Activated naive CD4-positive, alpha-beta T cell treated with anti-CD3 and anti-CD28 coated beads for 36 hours (primary cell): ENCODE results near the gene KAZN. TPM values are rescaled to one million over a fixed set of nuclear protein-coding genes. Genes with fewer than 3 reads are reported as not detected.

Experiments
- CTCF ChIA-PET: fragments of 350-600 bp; sonication (Branson Sonifier 250); formaldehyde crosslinking; loops from one replicate; lab custom pipeline; 2021; ENCODE audit warnings: antibody characterized with exemption; lab: Charles Lee
- DNase-seq: peaks from one replicate; pipeline ENCODE4 v3.0.0-alpha.2; 2020
- H3K27ac Mint-ChIP-seq: one replicate; pipeline ENCODE4 v1.8.0; 2021; ENCODE audit warnings: mild to moderate bottlenecking, mixed read lengths
- H3K27me3 Mint-ChIP-seq: one replicate; pipeline ENCODE4 v1.8.0; 2021; ENCODE audit warnings: low read depth, mixed read lengths
- H3K36me3 Mint-ChIP-seq: one replicate; pipeline ENCODE4 v1.8.0; 2021; ENCODE audit warnings: low read depth, mixed read lengths
- H3K4me1 Mint-ChIP-seq: one replicate; pipeline ENCODE4 v1.8.0; 2021; ENCODE audit warnings: low read depth, mixed read lengths
- H3K4me3 Mint-ChIP-seq: one replicate; pipeline ENCODE4 v1.8.0; 2021; ENCODE audit warnings: mild to moderate bottlenecking, moderate library complexity, mixed read lengths
- H3K9me3 Mint-ChIP-seq: one replicate; pipeline ENCODE4 v1.8.0; 2021; ENCODE audit warnings: mixed read lengths
- intact Hi-C: fragments of 100-400 bp; cut with micrococcal nuclease; formaldehyde crosslinking; loops from one replicate; pipeline ENCODE4 v1.15.1; 2023
- total RNA-seq, 2 experiments: library from RNA; stranded (reverse); gene quantifications; one replicate each; pipeline ENCODE4 v1.2.3, GENCODE V29; 2021

Gene KAZN
- total RNA-seq, 2 experiments from 2014 or later: 0.55 to 0.59 TPM

- intact Hi-C loops: no loop called here
- peaks cover 1% of the 10 kb centered on the region for H3K27me3 Mint-ChIP-seq
- CTCF ChIA-PET: no interaction called here
- no peak for DNase-seq
- no peak overlapping the region for H3K27ac Mint-ChIP-seq
- H3K4me3 Mint-ChIP-seq: no peak overlapping the region
- H3K9me3 Mint-ChIP-seq: no peaks in the 10 kb centered on the region
- H3K4me1 Mint-ChIP-seq: no peaks in the 10 kb centered on the region
- H3K36me3 Mint-ChIP-seq: no peaks in the 10 kb centered on the region
Measured at GRCh38 chr1:14848625-14849024, 250.1 kb downstream of the KAZN start.

DNA sequence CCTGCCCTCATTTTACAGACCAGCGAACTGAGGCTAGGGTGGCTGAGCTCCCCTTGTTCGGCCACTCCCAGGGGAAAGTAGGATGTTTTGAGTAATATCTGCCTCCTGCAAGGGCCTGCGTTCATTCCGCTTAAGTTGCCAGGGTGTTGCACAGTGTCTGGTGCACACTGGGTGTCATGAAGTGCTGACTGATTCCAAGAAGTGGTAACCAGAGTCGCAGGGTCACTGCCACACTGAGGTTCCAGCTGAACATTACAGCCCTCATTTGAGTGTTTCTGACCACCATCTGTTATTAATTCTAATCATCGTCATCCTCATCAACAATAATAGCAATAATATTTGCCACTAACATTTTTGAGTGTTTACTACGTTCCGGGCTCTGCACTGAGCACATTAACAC, 250.6 kb downstream of the KAZN start:
- intact Hi-C loops: no loop called here
- Mint-ChIP-seq H3K4me3 (no peak overlapping the region), H3K4me1 (no peaks in the 10 kb centered on the region), H3K27ac (no peak overlapping the region), H3K9me3 (no peaks in the 10 kb centered on the region), H3K27me3 (no peaks in the 10 kb centered on the region), H3K36me3 (no peaks in the 10 kb centered on the region)
- CTCF ChIA-PET: interaction anchor here (0.7 kb wide), 1 partner anchor 1021 kb away, joined by 3 read pairs; no protein-coding TSS in a partner anchor
- DNase-seq: no peak

- no peaks in the 10 kb centered on the region for H3K9me3 Mint-ChIP-seq
- H3K4me1 Mint-ChIP-seq: no peaks in the 10 kb centered on the region
- no peak for DNase-seq
- CTCF ChIA-PET: no interaction called here
- intact Hi-C loops: no loop called here
- H3K27ac Mint-ChIP-seq: no peak overlapping the region
- H3K27me3 Mint-ChIP-seq: no peaks in the 10 kb centered on the region
- no peak overlapping the region for H3K4me3 Mint-ChIP-seq
- no peaks in the 10 kb centered on the region for H3K36me3 Mint-ChIP-seq
Measured at GRCh38 chr1:14850563-14850962, 252.1 kb downstream of the KAZN start.

GRCh38 chr1:14851760-14852159, 253.3 kb downstream of the KAZN start:
- no peaks in the 10 kb centered on the region for H3K9me3 Mint-ChIP-seq
- H3K27me3 Mint-ChIP-seq: peaks cover 5% of the 10 kb centered on the region
- H3K27ac Mint-ChIP-seq: no peak overlapping the region
- CTCF ChIA-PET: no interaction called here
- intact Hi-C loops: no loop called here
- DNase-seq: no peak
- H3K4me3 Mint-ChIP-seq: no peak overlapping the region
- H3K4me1 Mint-ChIP-seq: no peaks in the 10 kb centered on the region
- H3K36me3 Mint-ChIP-seq: no peaks in the 10 kb centered on the region

DNA sequence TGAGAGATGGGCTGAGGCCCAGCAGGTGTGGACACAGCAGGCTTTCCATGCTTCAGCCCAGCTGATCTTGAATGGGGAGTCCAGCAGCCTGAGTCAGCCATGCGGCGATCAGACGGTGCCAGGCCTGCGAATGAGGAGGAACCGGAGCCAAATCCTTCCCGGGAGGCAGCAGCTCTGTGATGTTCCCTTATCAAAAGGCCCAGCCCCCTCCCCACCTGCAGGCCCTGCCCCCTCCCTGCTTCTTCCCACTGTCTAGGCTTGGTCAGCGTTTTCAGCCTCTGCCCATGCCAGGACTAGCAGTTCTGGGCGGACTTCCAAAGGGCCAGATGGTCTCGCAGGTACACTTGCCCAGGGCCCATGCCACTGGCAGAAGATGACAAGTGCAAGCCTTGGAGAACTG, 253.8 kb downstream of the KAZN start:
- CTCF ChIA-PET: no interaction called here
- peaks cover 5% of the 10 kb centered on the region for H3K27me3 Mint-ChIP-seq
- H3K4me3 Mint-ChIP-seq: no peak overlapping the region
- no peaks in the 10 kb centered on the region for H3K9me3 Mint-ChIP-seq
- intact Hi-C loops: no loop called here
- no peaks in the 10 kb centered on the region for H3K4me1 Mint-ChIP-seq
- no peak for DNase-seq
- H3K36me3 Mint-ChIP-seq: no peaks in the 10 kb centered on the region
- no peak overlapping the region for H3K27ac Mint-ChIP-seq

- Mint-ChIP-seq H3K9me3 (no peaks in the 10 kb centered on the region), H3K36me3 (no peaks in the 10 kb centered on the region), H3K27me3 (peaks cover 8% of the 10 kb centered on the region), H3K4me1 (no peaks in the 10 kb centered on the region), H3K4me3 (no peak overlapping the region), H3K27ac (no peak overlapping the region)
- intact Hi-C loops: no loop called here
- CTCF ChIA-PET: no interaction called here
- DNase-seq: no peak
Measured at GRCh38 chr1:14853518-14853917, 255.0 kb downstream of the KAZN start.

- no peak for DNase-seq
- no peak overlapping the region for H3K27ac Mint-ChIP-seq
- H3K4me3 Mint-ChIP-seq: no peak overlapping the region
- no peaks in the 10 kb centered on the region for H3K4me1 Mint-ChIP-seq
- intact Hi-C loops: no loop called here
- CTCF ChIA-PET: interaction anchor here (0.6 kb wide), 1 partner anchor 183 kb away, joined by 4 read pairs; no protein-coding TSS in a partner anchor
- no peaks in the 10 kb centered on the region for H3K36me3 Mint-ChIP-seq
- peaks cover 10% of the 10 kb centered on the region for H3K27me3 Mint-ChIP-seq
- H3K9me3 Mint-ChIP-seq: no peaks in the 10 kb centered on the region
Measured at GRCh38 chr1:14855268-14855667, 256.8 kb downstream of the KAZN start.

- no peaks in the 10 kb centered on the region for H3K9me3 Mint-ChIP-seq
- CTCF ChIA-PET: interaction anchor here (0.6 kb wide), 1 partner anchor 183 kb away, joined by 4 read pairs; no protein-coding TSS in a partner anchor
- peaks cover 10% of the 10 kb centered on the region for H3K27me3 Mint-ChIP-seq
- H3K4me3 Mint-ChIP-seq: no peak overlapping the region
- no peak for DNase-seq
- intact Hi-C loops: no loop called here
- H3K27ac Mint-ChIP-seq: no peak overlapping the region
- H3K4me1 Mint-ChIP-seq: no peaks in the 10 kb centered on the region
- H3K36me3 Mint-ChIP-seq: no peaks in the 10 kb centered on the region
Measured at GRCh38 chr1:14855801-14856200, 257.3 kb downstream of the KAZN start.

- H3K27ac Mint-ChIP-seq: no peak overlapping the region
- no peaks in the 10 kb centered on the region for H3K4me1 Mint-ChIP-seq
- CTCF ChIA-PET: no interaction called here
- no peaks in the 10 kb centered on the region for H3K36me3 Mint-ChIP-seq
- no peak overlapping the region for H3K4me3 Mint-ChIP-seq
- intact Hi-C loops: no loop called here
- peaks cover 10% of the 10 kb centered on the region for H3K27me3 Mint-ChIP-seq
- no peak for DNase-seq
- H3K9me3 Mint-ChIP-seq: no peaks in the 10 kb centered on the region
Measured at GRCh38 chr1:14857436-14858195, 259.1 kb downstream of the KAZN start.

DNA sequence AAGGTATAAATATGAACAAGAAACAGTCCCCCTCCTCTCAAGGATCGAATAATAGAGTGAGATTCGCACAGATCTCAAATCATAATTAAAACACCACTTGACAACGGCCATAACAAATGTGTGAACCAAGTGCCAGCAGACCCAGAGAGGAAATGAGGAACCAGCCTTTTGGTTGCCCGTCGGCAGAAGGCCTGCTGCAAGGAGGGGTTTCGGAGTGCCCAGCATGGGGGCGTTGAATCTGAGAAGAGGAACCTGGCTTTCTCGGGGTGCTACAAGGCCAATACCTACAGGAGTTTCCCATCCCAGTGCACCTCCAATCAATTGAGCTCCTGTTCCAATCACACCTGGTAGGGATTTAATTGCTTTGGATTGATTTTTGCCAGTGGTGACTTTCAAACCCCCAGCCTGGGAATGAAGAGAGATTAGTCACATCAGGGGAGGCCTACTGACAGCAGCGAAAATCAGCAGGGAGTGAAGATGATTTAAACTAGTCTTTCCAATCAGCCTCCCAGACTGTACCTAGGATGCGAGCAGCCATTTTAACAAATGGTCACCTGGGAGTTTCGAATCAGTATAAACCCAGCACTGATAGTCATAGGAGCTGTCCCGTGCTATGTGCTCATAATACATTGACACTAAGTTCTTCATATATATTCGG, 263.8 kb downstream of the KAZN start:
- Mint-ChIP-seq H3K4me3 (no peak overlapping the region), H3K27me3 (peaks cover 12% of the 10 kb centered on the region), H3K36me3 (no peaks in the 10 kb centered on the region), H3K4me1 (no peaks in the 10 kb centered on the region), H3K27ac (no peak overlapping the region), H3K9me3 (no peaks in the 10 kb centered on the region)
- intact Hi-C loops: no loop called here
- DNase-seq: no peak
- CTCF ChIA-PET: no interaction called here

DNA sequence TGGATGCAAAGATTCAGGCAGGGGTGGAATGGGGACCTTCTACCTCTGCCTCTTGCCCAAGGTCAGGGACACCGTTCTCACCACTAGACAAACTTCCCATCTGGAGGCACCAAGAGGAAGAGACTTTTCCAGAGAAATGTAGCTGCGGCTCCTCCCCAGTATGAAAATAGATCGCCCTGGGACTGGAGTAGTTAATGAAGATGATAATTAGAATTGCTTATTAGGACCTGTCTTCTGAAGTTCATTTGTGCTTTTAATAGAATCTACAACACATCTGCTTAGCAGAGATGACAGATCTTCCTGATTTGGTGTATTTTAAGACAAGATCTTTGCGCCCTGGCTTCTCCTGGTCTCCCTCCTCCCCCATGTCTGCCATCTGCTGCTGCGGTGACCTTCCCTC, 266.6 kb downstream of the KAZN start:
- H3K9me3 Mint-ChIP-seq: no peaks in the 10 kb centered on the region
- no peaks in the 10 kb centered on the region for H3K4me1 Mint-ChIP-seq
- DNase-seq: no peak
- H3K27me3 Mint-ChIP-seq: peaks cover 7% of the 10 kb centered on the region
- H3K27ac Mint-ChIP-seq: no peak overlapping the region
- CTCF ChIA-PET: no interaction called here
- H3K36me3 Mint-ChIP-seq: no peaks in the 10 kb centered on the region
- intact Hi-C loops: no loop called here
- H3K4me3 Mint-ChIP-seq: no peak overlapping the region

DNA sequence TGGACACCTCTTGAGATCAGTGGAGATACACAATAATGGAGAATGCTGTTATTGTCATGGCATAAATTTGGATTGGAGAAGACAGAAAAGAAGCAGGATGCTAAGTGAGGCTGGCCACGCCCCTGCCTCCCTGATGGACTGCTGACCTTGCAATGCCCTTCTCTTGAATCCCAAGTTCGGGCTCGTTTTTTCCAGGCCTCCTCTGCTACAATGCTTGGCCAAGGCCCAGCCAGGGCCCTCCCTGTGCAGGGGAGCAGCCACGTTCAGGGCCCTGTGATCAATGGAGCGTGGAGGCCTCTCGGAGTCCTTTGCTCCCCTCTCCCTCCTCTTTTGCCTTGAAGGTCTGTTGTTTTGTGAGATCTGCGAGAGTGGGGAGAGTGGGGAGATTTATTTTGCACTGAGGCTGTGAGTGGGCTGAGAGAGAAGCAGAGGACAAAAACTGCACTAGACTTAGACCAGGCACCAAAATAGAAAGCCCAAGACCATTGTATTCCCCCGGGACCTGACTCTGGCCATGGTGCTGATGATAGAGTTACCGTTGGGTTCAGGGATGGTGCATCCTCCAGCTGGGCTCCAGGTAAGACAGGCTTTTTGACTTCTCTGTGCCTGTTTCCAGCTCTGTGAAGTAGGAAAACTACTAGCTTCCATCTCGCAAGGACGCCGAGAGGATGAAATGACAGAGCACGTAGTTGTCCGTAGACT, 268.6 kb downstream of the KAZN start:
- CTCF ChIA-PET: no interaction called here
- H3K4me1 Mint-ChIP-seq: no peaks in the 10 kb centered on the region
- H3K36me3 Mint-ChIP-seq: no peaks in the 10 kb centered on the region
- no peaks in the 10 kb centered on the region for H3K9me3 Mint-ChIP-seq
- intact Hi-C loops: no loop called here
- DNase-seq: no peak
- no peak overlapping the region for H3K27ac Mint-ChIP-seq
- peaks cover 10% of the 10 kb centered on the region for H3K27me3 Mint-ChIP-seq
- H3K4me3 Mint-ChIP-seq: no peak overlapping the region
